Adrenal gland (tissue), 5 donors: ENCODE data around the gene PSME4.

Experiments
- POLR2A ChIP-seq, 2 donors: fragments of 450-650 bp; IDR thresholded peaks; one replicate each; pipeline ENCODE4 v1.6.1; 2017; ENCODE audit warnings: antibody characterized with exemption in 2 of 2, mild to moderate bottlenecking in 2 of 2, moderate library complexity in 1 of 2
- TF ChIP-seq, protein P1 (sequence below), 6 experiments: fragments of 450-650 bp in 4 of 6; fragments of 200-600 bp in 2 of 6; sonication (generic) in 1 of 6; IDR thresholded peaks; 1 replicate in 5 of 6; 2 replicates in 1 of 6; pipeline versions ENCODE4 v1.5.1 to v1.8.0; 2016 to 2021; ENCODE audit warnings: antibody characterized with exemption in 6 of 6, mild to moderate bottlenecking in 2 of 6, moderate library complexity in 1 of 6
- donor health status: DM: no; HTN: no; CAD: no.

DNA sequence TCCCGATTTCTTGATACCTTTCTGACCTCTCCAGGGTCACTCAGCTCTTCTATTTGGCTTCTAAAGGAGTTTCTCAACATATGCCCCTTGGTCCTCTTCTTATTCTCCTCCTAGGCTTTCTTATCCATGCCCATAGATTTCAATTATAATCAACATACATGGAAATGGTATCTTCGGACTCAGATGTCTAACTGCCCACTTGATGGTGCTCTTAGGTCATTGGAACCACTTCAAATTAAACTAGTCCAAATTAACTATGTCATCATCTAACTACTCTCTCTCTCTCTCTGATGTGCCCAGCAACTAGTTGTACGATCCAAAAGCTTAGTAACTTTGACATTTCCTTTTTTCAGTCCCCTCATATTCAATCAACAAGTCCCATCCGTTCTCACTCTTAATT lies 67.8 kb downstream of the PSME4 start:
- no peak for TF ChIP-seq POLR2A (IDR thresholded peaks at IDR 0.05)
- TF ChIP-seq, protein P1, sequence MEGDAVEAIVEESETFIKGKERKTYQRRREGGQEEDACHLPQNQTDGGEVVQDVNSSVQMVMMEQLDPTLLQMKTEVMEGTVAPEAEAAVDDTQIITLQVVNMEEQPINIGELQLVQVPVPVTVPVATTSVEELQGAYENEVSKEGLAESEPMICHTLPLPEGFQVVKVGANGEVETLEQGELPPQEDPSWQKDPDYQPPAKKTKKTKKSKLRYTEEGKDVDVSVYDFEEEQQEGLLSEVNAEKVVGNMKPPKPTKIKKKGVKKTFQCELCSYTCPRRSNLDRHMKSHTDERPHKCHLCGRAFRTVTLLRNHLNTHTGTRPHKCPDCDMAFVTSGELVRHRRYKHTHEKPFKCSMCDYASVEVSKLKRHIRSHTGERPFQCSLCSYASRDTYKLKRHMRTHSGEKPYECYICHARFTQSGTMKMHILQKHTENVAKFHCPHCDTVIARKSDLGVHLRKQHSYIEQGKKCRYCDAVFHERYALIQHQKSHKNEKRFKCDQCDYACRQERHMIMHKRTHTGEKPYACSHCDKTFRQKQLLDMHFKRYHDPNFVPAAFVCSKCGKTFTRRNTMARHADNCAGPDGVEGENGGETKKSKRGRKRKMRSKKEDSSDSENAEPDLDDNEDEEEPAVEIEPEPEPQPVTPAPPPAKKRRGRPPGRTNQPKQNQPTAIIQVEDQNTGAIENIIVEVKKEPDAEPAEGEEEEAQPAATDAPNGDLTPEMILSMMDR (IDR thresholded peaks at IDR 0.05) = no peak
